Peyer's patch (tissue), 4 donors: Measurements from ENCODE around the gene ANO4.

Experiments
- CTCF ChIP-seq, 6 experiments: fragments of 450-650 bp in 4 of 6; fragments of 200-600 bp in 2 of 6; sonication (generic) in 1 of 6; IDR thresholded peaks; one replicate each; pipeline ENCODE4 v1.5.1; 2017 to 2019; ENCODE audit warnings: antibody characterized with exemption in 6 of 6, mild to moderate bottlenecking in 3 of 6, moderate library complexity in 1 of 6
- POLR2A ChIP-seq, 2 donors: fragments of 450-650 bp; IDR thresholded peaks; one replicate each; pipeline ENCODE4 v1.5.1; 2017; ENCODE audit warnings: antibody characterized with exemption in 2 of 2, mild to moderate bottlenecking in 2 of 2, moderate library complexity in 2 of 2

- TF ChIP-seq POLR2A (IDR thresholded peaks at IDR 0.05) (no peak), CTCF (IDR thresholded peaks at IDR 0.05) (no peak)
Measured at GRCh38 chr12:101019667-101020066, 225.1 kb downstream of the ANO4 start.
